Fibroblast of pulmonary artery (primary cell): ENCODE data around the gene TMEM269.
A peak's percentile ranks its signal among the peaks of the same experiment; 100 is the strongest.
"Not testable (repeated sequence)": the region's sequence is repeated elsewhere in the genome, so short reads cannot be mapped to it uniquely, and the experiment has no call there.

Source experiments
- DNase-seq: peaks from one replicate; pipeline ENCODE4 v3.0.0-alpha.2; 2010; ENCODE audit warnings: low read depth
- H3K4me3 ChIP-seq: replicated peaks from 2 replicates; pipeline ENCODE4 v1.5.1; 2011; ENCODE audit warnings: low read depth, mild to moderate bottlenecking, control low read depth, low read length, moderate library complexity
- TF ChIP-seq, protein P1 (sequence below): IDR thresholded peaks from 2 replicates; pipeline ENCODE4 v1.5.1; 2011; ENCODE audit warnings: mild to moderate bottlenecking, control low read depth, low read length, inconsistent platforms; ENCODE audit errors: missing control alignments

The TMEM269 gene

DNA sequence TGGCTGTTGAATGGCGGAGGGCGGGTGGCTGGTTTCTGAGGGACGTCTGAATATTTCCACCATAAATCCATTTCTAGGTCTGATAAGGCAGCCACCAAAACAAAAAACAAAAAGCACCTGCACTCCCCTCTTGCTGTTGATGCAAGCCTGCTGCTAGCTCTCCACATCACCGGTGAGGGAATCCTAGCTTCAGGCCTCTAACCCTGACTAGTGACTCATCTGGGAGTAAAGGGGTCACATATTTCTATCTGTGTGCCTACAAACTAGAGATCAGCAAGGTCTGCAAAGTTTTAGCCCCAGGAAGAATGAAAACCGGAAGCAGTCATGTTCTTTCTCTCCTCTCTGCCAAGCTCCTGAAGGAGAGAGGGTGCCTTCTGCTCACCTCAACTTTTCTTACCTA, 21.8 kb downstream of the TMEM269 start:
- no peak overlapping the region for H3K4me3 ChIP-seq
- no peak for DNase-seq
- TF ChIP-seq, protein P1, sequence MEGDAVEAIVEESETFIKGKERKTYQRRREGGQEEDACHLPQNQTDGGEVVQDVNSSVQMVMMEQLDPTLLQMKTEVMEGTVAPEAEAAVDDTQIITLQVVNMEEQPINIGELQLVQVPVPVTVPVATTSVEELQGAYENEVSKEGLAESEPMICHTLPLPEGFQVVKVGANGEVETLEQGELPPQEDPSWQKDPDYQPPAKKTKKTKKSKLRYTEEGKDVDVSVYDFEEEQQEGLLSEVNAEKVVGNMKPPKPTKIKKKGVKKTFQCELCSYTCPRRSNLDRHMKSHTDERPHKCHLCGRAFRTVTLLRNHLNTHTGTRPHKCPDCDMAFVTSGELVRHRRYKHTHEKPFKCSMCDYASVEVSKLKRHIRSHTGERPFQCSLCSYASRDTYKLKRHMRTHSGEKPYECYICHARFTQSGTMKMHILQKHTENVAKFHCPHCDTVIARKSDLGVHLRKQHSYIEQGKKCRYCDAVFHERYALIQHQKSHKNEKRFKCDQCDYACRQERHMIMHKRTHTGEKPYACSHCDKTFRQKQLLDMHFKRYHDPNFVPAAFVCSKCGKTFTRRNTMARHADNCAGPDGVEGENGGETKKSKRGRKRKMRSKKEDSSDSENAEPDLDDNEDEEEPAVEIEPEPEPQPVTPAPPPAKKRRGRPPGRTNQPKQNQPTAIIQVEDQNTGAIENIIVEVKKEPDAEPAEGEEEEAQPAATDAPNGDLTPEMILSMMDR = no peak

DNA sequence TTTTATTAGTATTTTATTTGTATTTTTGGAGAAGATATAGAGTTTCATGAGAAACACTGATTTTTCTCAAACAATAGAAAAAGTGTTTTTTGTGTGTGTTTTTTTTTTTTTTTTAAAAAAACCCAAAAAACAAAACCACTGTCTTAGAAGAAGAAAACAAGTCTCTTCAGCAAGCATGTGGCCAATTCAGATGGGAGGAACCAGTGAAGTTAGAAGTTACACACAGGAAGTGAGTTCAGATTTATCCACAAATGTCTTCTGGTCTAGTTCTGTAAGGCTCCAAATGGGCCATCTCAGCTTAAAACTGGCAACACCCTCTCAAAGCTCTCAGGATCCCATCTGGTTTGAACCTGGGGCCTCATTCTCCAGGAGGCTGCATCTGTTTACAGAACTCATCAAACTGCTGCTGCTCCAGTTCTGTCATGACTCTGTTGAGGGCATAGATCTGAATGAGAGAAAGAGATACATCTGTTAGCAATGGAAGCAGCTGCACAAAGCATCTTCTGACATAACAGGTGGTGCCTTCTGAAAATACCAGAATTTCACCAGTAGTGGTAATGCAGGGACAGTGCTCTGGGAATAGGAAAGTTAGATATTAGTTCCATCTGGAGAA, 22.4 kb downstream of the TMEM269 start:
- H3K4me3 ChIP-seq = no peak overlapping the region
- TF ChIP-seq, protein P1 = no peak
- DNase-seq = no peak

DNA sequence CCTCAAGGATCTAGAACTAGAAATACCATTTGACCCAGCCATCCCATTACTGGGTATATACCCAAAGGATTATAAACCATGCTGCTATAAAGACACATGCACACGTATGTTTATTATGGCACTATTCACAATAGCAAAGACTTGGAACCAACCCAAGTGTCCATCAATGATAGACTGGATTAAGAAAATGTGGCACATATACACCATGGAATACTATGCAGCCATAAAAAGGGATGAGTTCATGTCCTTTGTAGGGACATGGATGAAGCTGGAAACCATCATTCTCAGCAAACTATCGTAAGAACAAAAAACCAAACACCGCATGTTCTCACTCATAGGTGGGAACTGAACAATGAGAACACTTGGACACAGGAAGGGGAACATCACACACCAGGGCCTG, 30.0 kb downstream of the TMEM269 start:
- H3K4me3 ChIP-seq, DNase-seq: not testable (repeated sequence)

DNA sequence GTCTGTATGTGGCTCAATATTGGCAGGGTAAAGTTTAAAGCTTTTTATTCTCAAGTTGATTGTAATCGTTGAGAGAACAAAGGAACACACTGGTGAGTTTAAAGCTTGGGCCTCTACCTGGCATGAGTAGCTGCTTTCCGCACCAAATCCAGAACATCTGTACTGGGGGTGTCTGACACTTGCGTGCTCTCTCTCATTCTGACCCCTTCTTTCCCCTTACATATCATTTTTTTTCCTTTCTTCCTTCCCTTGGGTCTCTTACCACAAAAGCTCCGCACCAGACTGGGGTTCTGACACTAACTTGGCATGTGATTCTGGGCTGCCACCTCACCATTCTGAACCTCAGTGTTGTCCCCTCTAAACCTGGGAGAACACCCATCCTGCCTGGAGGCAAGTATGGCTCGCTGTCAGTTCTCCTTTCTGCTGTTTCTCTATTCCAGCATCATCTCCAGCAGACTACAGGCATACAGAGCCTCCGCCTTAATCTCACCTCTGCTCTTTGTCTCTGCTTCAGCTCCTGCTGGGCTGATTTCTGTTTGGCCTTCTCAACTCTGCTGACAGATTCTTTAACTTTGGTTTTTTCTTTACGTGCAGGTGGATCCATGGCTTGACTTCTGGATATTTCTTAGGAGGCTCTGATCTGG, 31.3 kb downstream of the TMEM269 start:
- H3K4me3 ChIP-seq = peak overlapping the region; percentile 75
- TF ChIP-seq, protein P1 = no peak
- peak; percentile 6 for DNase-seq

DNA sequence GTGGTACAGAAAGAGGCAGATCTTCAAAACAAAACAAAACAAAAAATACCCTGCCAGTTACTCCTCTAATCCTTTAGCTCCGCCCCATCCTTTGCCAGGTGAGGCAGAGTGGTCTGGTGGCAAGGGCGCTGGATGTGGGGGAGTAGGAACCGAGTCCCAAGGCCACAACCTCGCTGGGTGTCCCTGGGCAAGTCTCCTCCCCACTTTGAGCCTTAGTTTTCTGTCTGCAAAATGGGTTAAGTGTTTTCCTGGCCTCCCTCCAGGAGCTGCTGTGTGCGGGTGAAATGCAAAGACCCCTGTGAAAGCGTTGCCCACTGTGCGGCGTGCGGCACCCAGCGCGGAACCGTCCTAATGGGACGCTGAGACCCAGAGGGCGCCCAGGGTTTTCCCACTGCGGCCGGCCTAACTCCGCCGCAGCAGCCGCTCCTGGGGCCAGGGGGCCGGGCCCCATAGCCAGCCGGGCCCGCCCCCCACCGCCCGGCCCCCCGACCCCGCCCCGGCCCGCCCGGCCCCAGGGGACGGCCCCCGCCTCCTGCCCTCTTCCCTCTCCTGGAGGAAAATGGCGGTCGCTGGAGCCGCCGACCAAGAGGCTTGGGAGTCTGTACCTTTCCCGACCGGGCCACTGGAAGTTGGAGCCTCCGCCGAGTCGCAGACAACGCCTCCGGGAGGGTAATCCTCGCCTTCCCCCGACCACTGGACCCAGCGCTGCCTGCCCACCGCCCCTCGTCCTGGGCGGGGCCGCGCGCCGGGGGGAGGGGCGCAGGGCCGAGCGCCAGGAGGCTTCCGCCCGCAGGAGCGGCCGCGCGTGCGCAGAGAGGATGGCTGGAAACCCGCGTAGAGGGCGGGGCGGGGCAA, 32.0 kb downstream of the TMEM269 start, which contains the start of the genes ERMAP and SVBP:
Gene ERMAP (plus strand): TSS at position 538 of the 855 bp plus-strand sequence. CDS start 13,327 bp downstream, outside the sequence.
Gene SVBP (minus strand): TSS at position 813 of the 855 bp plus-strand sequence. CDS start 853 bp downstream, outside the sequence.
- DNase-seq = peak; percentile 87
- peak within 1 kb of the TSS; percentile 75 for H3K4me3 ChIP-seq
- TF ChIP-seq, protein P1 = no peak

DNA sequence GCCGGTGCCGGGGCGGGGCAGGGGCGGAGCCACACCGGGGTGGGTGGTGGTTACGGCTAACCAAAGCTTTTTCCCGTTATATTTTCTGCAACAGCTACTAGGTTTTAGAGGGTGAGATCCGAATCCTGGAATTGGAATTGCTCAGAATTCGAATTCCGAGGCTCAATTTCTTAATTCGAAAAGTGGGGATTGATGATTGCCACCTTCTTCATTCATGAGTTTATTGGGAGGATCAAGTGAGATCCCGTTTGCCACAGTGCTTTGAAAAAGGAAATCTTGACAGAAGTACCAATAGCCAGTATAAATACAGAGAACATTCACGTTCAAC, 32.6 kb downstream of the TMEM269 start:
- DNase-seq = no peak
- H3K4me3 ChIP-seq = peak overlapping the region; percentile 66
- TF ChIP-seq, protein P1 = no peak

DNA sequence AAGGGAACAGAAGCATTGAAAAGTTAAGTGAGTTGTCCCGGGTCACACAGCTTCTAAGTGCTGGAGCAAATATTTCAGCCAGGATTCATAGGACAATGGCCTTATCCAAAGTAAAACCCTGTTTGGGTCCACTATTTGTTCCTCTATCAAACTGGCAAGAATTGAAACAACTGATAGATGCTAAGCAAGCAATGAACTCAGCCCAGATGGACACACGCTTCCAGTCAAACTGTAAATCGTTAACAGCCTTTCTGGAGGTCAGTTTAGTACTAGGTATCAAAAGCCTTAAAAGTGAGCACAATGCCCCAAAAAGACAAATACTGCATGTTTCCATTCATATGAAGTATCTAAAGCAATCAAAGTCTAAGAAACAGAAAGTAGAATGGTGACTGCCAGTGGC, 33.2 kb downstream of the TMEM269 start:
- peak overlapping the region; percentile 66 for H3K4me3 ChIP-seq
- DNase-seq = no peak
- TF ChIP-seq, protein P1 = no peak
